Stimulated activated CD4-positive, alpha-beta T cell treated with anti-CD3 and anti-CD28 coated beads, Interleukin-4, amount 100 ng/mL, for 4 hours (primary cell): Measurements from ENCODE around the gene SCAF11.
A peak's percentile ranks its signal among the peaks of the same experiment; 100 is the strongest.
"Not testable (repeated sequence)": the region's sequence is repeated elsewhere in the genome, so short reads cannot be mapped to it uniquely, and the experiment has no call there.

ENCODE experiments used
- DNase-seq, 2 experiments: peaks; one replicate each; pipeline ENCODE4 v3.0.0-alpha.2; 2020

Gene SCAF11, protein sequence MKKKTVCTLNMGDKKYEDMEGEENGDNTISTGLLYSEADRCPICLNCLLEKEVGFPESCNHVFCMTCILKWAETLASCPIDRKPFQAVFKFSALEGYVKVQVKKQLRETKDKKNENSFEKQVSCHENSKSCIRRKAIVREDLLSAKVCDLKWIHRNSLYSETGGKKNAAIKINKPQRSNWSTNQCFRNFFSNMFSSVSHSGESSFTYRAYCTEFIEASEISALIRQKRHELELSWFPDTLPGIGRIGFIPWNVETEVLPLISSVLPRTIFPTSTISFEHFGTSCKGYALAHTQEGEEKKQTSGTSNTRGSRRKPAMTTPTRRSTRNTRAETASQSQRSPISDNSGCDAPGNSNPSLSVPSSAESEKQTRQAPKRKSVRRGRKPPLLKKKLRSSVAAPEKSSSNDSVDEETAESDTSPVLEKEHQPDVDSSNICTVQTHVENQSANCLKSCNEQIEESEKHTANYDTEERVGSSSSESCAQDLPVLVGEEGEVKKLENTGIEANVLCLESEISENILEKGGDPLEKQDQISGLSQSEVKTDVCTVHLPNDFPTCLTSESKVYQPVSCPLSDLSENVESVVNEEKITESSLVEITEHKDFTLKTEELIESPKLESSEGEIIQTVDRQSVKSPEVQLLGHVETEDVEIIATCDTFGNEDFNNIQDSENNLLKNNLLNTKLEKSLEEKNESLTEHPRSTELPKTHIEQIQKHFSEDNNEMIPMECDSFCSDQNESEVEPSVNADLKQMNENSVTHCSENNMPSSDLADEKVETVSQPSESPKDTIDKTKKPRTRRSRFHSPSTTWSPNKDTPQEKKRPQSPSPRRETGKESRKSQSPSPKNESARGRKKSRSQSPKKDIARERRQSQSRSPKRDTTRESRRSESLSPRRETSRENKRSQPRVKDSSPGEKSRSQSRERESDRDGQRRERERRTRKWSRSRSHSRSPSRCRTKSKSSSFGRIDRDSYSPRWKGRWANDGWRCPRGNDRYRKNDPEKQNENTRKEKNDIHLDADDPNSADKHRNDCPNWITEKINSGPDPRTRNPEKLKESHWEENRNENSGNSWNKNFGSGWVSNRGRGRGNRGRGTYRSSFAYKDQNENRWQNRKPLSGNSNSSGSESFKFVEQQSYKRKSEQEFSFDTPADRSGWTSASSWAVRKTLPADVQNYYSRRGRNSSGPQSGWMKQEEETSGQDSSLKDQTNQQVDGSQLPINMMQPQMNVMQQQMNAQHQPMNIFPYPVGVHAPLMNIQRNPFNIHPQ (N-terminal part only)

DNA sequence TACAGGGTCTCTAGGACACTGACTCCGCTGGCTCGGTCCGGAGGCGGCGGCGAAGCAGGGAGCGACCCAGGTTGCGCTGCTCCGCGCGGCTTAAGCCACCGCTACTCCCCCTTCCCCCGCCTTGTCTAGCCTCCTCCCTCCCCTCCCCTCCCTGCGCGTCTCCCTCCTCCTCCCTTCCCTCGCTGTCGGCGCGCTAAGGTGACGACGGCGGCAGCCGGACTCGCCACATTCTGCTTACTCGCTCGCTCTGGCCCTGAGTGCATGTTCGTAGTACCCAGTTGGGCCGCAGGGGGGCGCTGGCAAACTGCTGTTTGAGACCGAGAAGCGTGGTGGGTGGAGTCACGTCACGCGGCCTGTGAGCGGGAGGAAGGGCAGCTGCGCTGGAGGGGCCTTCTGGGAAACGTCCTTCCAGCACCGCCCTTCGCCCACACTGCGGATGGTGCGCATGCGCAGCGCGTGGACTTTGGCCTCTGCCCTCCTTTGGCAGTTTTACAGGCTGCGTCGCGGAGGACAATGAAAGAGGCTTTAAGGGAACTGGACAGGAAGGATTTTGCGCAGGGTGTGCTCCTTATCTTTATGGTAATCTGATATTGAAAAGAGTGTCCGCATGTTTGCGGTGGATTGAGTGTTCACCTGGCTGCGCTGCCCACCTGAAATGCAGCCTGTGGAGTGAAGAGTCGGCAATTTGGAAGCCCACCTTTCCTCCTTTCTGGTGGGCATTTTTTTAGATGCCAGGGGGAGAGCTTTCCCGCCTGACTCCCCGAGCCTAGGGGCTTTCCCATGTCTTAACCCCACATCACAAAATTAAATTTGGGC, at the start of gene SCAF11:
Gene SCAF11, minus strand, starts transcription at position 107 of the 816 bp plus-strand sequence. CDS start 26,407 bp downstream, outside the sequence.
- peak; percentile 100 for DNase-seq

DNA sequence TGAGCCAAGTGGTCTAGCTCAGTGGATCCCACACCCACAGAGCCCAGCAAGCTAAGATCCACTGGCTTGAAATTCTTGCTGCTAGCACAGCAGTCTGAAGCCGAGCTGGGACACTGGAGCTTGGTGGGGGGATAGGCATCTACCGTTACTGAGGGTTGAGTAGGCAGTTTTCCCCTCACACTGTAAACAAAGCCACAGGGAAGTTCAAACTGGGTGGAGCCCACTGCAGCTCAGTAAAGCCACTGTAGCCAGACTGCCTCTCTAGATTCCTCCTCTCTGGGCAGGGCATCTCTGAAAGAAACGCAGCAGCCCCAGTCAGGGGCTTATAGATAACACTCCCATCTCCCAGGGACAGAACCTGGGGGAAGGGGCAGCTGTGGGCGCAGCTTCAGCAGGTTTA, 46.7 kb upstream of the SCAF11 start:
- not testable (repeated sequence) for DNase-seq

DNA sequence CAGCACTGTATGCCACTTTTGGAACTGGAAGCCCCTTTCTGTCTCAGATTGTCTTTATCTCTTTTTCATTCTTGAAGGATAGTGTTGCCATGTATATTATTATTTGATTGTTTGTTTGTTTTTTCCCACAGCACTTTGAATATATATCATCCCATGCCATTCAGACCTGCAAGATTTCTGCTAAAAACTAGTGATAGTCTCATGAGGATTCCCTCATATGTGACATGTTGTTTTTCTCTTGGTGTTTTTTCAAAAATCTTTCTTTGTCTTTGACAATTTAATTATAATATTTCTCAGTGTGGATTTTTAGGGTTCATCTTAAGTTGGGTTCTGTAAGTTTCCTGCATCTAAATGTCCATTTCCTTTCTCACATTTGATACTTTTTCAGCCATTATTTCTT, 36.8 kb upstream of the SCAF11 start:
- DNase-seq = no peak

DNA sequence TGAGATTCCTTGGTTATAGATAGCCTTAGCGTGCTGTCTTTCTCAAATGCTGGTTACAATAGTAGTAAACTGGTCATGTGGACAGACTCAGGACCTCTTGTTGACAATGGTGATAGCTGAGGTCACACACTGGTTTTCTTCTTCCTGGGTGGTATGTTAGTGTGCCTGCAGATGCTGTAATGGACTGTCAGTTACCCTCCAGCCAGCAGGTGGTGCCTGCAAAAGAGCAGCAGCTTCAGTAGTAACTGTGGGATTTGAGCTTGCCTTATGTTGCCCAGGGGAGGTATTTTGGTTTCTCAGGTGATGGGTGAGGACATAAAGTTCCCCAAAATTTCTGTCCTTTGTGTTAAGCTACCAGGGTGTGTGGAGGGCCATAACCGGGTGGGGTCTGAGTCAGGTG, 33.7 kb upstream of the SCAF11 start:
- DNase-seq = no peak

DNA sequence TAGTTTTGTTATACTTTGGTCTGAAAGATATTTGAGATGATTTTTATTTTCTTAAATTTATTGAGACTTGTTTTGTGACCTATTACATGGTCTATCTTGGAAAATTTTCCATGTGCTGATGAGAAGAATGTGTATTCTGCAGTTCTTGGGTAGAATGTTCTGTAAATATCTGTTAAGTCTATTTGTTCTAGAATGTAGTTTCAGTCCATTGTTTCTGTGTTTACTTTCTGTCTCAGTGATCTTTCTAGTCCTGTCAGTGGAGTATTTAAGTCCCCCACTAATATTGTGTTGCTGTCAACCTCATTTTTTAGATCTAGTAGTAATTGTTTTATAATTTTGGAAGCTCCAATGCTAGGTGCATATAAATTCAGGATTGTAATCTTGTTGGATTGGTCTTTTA, 30.4 kb upstream of the SCAF11 start:
- no peak for DNase-seq

DNA sequence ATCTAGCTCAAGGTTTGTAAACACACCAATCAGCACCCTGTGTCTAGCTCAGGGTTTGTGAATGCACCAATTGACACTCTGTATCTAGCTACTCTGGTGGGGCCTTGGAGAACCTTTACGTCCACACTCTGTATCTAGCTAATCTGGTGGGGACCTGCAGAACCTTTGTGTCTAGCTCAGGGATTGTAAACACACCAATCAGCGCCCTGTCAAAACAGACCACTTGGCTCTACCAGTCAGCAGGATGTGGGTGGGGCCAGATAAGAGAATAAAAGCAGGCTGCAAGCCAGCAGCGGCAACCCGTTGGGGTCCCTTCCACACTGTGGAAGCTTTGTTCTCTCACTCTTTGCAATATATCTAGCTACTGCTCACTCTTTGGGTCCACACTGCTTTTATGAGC, 28.3 kb upstream of the SCAF11 start:
- not testable (repeated sequence) for DNase-seq

DNA sequence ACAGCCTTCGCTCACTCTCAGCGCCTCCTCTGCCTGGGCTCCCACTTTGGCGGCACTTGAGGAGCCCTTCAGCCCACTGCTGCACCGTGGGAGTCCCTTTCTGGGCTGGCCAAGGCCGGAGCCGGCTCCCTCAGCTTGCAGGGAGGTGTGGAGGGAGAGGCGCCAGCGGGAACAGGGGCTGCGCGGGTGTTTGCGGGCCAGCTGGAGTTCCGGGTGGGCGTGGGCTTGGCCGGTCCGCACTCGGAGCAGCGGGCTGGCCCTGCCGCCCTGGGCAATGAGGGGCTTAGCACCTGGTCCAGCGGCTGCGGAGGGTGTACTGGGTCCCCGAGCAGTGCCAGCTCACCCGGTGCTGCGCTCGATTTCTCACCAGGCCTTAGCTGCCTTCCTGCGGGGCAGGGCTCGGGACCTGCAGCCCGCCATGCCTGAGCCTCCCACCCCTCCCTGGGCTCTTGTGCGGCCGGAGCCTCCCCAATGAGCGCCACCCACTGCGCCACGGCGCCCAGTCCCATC, 27.5 kb upstream of the SCAF11 start:
- not testable (repeated sequence) for DNase-seq

DNA sequence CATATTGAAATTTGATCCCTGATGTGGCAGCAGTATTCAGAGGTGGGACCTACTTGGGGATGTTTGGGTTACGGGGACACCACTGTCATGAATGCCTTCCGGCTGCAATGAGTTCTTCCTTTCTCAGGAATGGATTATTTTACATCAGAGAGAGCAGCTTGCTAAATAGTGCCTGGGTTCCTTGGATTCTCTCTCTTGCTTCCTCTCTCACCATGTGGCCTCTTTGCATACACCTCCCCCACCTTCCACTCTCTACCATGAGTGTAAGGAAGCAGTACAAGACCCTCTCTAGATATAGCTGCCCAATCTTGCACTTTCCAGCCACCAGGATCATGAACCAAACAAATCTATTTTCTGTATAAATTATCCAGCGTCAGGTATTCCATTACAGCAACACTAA, 15.4 kb upstream of the SCAF11 start:
- no peak for DNase-seq

DNA sequence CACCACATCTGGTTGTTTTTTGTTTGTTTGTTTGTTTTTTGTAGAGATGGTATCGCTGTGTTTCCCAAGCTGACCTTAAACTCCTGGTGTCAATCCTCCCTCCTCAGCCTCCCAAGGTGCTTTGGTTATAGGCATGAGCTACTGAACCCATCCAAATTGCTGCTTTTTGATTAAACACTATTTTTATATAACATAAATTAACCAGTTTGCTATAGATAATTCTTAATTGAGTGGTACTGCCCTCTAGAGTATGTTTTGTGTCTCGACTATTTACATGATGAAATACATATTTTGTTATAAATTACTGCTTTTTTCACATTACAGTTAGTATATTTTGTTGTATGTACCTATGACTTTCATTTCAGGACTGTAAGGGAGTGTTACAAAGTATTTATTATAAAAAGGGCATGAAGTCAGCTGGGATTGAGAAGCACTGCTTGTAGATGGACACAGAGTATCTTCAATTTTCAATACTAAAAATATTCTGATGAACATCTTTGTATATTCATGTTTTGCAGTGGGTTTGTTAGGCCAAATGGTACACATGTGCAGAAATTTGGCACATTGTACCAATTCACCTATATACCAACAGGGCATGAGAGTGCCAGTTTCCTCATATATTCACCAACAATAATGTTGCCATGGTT, 14.9 kb upstream of the SCAF11 start:
- DNase-seq = no peak

DNA sequence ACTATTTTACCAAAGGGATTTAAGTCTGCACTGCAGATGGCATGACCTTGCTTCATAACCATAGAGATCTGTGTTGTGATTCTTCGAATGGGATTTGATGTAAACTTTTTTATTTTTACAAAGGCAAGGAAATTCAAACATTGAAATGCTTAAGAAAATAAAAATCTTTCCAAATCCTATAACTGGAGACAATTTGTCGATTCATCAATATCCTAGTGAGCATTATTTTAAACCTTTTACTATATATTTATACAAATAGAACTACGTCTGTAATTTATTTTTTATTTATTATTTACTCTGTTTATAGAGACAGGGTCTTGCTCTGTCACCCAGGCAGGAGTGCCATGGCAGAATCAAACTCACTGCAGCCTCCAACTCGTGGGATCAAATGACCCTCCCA, 14.3 kb upstream of the SCAF11 start:
- DNase-seq = no peak

DNA sequence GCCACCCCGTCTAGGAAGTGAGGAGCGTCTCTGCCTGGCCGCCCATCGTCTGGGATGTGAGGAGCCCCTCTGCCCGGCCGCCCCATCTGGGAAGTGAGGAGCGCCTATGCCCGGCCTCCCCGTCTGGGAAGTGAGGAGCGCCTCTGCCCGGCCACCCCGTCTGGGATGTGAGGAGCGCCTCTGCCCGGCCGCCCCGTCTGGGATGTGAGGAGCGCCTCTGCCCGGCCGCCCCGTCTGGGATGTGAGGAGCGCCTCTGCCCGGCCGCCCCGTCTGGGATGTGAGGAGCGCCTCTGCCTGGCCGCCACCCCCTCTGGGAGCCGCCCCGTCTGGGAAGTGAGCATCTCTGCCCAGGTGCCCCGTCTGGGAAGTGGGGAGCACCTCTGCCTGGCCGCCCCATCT, 9.7 kb upstream of the SCAF11 start:
- DNase-seq = not testable (repeated sequence)

DNA sequence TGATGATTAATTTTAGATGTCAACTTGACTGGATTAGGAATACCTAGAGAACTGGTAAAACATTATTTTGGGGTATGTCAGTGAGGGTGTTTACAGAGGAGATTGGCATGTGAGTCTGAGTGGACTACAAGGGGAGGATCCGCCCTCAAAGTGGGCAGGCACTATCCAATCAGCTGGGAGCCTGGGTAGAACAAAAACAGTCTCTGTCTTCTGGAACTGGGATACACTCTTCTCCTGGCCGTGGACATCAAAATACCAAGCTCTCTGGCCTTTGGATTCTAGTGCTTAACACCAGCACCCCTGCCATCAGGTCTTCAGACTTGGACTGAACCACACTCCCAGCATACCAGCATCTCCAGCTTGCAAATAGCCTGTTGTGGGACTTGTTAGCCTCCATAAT, 4.4 kb upstream of the SCAF11 start:
- DNase-seq = no peak

DNA sequence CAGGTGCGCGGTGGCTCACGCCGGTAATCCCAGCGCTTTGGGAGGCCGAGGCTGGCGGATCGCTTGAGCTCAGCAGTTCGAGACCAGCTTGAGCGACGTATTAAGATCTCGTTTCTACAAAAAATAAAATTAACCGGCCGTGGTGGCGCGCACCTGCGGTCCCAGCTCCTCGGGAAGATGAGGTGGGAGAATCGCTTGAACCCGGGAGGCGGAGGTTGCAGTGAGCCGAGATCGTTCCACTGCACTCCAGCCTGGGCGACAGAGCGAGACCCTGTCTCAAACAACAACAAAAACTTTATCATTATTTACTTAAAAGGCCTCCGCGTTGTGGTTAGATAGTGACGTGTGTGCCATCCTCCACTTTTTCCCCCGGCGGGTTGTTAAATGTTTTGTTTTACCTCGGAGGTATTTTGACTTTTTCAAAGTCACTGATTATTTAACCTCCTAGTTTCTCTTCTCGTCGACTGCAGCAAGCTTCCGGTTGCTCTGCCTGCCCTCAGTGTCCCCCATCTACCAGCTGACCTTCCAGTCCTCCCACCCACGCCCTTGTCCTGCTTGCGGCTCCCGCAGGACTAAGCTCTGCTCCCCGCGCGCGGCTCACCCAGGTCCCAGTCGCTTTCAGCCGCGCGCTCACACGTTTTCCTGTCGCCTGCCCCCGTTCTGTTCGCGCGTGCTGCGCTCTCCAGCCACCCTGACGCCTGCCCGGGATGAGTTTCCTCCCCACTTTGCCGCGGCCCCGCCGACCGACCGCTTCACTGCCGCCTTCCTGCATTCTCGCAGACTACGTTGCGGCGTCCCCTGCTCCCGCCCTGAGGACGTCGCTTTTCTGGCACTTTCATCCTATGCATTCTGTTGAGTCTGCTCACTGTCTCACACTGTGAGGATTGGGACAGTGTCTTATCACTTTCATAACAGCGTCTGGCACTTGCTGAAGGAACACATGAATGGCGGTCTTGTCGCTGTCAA, 1.2 kb upstream of the SCAF11 start:
- DNase-seq = peak; percentile 58 to 59

DNA sequence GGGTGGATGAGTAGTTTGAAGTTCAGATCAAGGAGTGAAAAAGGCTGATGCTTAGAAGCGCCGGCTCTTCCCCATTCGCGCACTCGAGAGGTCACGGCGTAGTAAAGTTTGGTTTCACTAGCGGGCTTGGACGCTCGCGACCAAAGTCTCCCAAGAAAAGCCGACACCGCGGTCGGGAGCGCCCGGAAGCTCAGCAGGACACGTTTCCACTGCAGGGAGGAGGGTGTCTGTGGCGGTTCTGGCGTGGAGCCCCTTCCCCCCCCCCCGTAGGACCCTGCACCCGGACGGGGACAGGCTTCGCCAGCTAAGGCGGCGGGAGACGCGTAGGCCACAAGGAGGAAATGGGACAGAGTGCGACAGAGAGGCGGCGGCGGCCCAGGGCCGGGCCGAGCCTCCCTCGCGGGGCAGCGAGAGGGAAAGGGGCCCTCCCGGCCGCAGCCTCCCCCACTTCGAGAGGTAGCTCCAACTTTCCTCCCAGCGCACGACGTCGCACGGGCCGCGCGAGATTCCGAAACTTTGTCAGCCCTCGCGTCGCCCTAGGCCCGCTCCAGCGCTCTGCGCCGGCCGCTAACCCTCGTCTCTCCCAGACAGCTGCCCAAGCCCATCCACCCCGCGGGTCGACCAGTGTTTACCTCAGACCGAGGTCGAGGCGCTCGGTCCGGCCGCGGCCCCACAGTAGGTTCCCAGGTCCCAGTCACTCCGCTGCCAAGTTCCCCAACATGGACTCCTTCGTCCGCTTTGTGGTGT, 480 bp downstream of the SCAF11 start:
- peak; percentile 49 to 50 for DNase-seq

DNA sequence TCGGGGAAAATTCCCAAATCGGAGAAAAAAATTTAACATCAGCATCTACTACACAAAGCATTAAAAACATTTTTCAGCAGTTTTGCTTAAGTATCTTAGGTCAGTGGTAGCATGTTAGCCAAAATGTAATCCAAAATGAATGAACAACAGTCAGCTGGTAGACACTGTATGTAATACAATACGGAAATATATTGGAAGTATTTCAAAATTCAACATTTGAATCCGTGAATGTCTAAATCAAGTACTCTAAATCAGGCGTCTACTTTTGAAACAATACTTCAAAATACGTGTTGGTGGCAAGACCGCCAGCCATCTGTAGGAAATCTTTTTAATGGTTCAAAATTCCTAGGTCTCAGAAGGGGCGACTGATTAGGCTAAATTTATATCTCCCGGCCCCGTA, 1.1 kb downstream of the SCAF11 start:
- DNase-seq = no peak

DNA sequence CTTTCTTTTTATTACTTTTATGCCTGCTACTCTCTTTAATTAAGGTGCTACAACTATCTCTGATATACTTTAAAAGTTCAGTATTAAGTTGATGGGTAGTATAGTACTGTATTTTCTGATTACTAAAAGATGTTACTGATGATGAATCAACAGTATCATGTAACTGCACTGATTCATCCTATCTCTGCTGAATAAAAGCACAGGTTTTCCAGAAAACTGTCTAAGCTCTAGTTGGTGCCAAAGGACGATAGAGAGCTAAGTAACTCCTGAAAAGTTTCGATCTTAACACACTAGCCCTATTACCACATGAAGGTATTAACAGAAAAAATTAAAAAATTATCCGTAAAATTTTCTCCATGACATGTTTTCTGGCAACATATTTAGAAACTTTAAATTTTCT, 2.1 kb downstream of the SCAF11 start:
- DNase-seq = no peak

DNA sequence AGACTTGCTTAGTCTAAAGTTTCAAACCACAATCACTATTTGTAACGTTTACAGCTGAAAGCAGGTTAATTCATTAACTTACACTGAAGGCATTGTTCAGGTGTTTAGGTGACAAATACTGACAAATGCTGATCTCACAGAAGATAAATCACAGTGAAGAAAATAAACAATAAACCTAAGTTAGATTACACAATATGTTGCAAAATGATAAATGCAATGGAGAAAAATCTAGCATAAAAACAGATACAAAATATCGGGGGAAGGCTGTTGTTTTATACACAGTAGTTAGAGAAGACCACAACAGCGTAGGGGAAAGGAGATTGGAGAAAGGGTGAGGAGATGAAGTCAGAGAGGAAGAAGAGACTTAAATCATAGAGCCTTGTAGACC, 3.0 kb downstream of the SCAF11 start:
- no peak for DNase-seq

DNA sequence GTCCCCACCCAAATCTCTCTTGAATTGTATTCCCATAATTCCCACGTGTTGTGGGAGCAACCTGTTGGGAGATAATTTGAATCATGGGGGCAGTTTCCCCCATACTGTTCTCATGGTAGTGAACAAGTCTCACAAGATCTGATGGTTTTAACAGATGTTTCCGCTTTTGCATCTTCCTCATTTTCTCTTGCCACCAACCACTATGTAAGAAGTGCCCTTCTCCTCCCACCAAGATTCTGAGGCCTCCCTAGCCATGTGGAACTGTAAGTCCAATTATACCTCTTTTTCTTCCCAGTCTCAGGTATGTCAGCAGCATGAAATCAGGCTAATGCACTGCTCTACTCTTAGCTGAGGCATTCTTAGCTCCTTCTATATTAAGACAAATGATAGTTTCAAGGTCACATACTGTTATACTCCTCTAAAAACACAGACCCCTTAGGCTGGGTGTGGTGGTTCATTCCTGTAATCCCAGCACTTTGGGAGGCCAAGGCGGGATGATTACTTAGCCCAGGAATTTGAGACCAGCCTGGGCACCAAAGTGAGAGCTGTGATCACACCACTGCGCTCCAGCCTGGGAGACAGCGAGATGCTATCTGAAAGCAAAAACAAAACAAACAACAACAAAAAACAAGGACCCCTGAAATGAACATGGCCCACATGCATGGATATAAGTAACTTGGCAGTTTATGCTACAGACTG, 3.6 kb downstream of the SCAF11 start:
- DNase-seq = no peak
